Pulmonary artery endothelial cell (primary cell): Measurements from ENCODE around the gene CPZ. TPM values are rescaled to one million over a fixed set of nuclear protein-coding genes. Genes with fewer than 3 reads are reported as not detected.
"Not testable (repeated sequence)": the region's sequence is repeated elsewhere in the genome, so short reads cannot be mapped to it uniquely, and the experiment has no call there.

ENCODE experiments used
- DNase-seq: peaks from one replicate; pipeline ENCODE4 v3.0.0-alpha.2; 2011; ENCODE audit warnings: low read depth, low spot score
- total RNA-seq: library from RNA; depleted of rRNA; stranded (reverse); fragments of >200 nt; gene quantifications from 2 replicates; pipeline ENCODE4 v1.2.3, GENCODE V29; 2014

The CPZ gene
- total RNA-seq, 1 donor from 2014 or later, result not detected

DNA sequence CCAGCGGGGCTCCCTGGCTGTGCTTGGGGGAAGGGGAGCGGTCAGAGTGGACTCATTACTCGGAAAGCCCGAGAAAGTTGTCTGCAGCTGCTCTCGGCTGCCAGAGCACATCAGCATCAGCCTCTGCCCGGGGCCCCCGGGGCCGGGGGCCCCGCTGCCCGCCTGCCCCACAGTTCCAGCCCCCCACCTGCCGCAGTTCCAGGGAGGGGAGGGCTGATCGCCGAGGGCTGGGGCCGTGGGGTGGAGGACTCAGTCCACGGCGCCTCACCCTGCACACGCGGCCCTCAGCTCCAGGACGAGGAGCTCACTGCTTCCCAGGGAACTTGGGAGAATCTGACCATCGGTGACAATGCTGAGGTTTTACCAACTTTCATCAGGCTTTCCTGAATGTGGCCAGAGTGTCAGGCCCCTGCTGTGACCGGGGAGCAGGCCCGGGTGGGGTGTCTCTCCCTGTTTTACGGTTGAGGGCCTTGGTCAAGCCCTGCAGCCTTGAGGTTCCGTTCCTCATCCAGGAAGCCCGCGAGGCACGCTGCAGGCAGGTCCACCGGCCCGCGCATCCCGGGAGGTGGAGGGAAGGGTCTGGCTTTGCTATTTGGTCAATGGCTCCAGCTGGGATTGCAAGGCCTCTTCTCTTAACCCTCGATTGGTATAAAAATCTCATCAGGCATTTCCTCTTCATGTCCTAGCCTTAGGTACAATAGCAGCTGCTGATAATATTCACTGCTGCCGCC, 57.2 kb downstream of the CPZ start:
- DNase-seq, result no peak

- DNase-seq, result no peak
Observed at GRCh38 chr4:8651661-8652180, 59.2 kb downstream of the CPZ start.

- DNase-seq, result no peak
Observed at GRCh38 chr4:8652181-8653078, 59.9 kb downstream of the CPZ start.

DNA sequence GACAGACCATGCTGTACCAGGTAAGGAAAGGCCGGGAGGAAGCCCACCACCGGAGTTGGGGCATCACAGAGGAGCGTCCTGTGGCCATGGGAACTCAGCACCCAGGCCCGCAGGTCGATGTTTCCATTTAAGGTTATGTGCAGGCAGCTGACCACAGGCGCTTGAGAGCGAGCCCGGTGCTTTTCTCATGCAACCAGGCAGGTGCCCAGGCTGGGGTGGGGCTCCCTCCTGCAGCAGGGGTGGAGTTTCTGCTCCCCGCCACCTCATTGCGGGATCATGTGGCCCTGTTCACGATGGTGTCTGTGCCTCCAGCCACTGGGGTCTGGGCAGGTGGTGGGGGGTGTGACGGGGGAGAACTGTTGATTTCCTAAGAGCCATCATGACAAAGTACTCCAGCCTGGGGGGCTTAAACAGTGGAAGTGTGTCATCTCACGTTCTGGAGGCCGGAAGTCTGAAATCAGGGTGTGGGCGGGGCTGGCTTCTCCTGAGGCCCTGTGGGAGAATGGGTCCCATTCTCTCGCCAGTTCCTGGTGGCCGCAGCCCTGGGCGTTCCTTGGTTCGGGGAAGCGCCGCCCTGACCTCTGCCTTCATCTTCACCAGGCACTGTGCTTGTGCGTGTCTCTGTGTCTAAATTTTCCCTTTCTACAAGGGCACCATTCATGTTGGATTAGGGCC, 60.9 kb downstream of the CPZ start:
- no peak for DNase-seq

GRCh38 chr4:8654139-8654538, 61.6 kb downstream of the CPZ start:
- not testable (repeated sequence) for DNase-seq

GRCh38 chr4:8655411-8656184, 63.0 kb downstream of the CPZ start:
- DNase-seq, result no peak

GRCh38 chr4:8656185-8656517, 63.6 kb downstream of the CPZ start:
- no peak for DNase-seq

DNA sequence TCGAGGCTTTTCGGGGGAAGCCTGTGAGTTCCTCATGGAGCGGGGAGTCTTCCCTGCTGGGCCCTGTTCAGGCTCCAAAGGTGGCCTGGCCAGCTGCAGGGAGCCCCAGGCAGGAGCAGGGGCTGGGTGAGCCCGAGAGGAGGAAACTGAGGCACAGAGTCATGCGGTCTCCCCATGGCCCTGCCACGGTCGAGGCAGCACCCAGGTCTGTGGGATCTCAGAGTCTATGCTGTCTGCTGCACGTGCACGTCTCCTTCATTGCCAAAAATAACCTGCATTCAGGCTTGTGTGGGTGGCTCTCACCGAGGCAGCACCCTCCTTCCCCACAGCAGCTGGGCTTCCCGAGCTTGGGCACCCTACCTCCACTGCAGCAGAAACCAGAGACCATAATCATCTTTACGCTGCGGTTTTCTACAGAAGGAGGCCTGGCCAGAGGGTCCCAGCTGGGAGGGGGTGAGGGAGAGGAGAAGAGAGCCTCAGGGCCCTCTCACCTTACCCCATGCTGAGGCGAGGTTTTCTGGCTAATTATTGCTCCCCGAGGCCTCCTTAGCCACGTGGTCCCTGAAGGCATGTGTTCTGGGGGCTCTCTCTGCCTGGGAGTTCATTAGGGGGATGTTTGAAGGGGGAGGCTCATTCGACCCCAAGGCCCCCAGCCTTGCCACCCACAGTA, 64.3 kb downstream of the CPZ start:
- no peak for DNase-seq

GRCh38 chr4:8657381-8658088, 65.0 kb downstream of the CPZ start:
- no peak for DNase-seq

DNA sequence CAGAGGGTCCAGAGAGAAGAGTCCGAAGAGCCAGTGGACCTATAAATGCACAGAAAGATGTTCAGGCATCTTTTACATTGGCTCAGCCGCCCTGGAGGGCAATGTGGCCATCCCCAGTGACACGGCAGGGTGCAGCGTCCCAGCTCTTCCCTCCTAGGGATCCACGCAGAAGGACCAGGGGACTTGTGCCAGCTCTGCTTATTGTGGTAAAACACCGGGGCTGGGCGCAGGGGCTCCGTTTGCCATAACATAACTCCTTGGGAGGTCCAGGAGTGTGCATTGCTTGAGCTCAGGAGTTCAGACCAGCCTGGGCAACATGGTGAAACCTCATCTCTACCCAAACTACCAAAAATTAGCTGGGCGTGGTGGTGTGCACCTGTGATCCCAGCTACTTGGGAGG, 70.2 kb downstream of the CPZ start:
- DNase-seq, result no peak

- DNase-seq, result no peak
Observed at GRCh38 chr4:8664031-8664805, 71.7 kb downstream of the CPZ start.

DNA sequence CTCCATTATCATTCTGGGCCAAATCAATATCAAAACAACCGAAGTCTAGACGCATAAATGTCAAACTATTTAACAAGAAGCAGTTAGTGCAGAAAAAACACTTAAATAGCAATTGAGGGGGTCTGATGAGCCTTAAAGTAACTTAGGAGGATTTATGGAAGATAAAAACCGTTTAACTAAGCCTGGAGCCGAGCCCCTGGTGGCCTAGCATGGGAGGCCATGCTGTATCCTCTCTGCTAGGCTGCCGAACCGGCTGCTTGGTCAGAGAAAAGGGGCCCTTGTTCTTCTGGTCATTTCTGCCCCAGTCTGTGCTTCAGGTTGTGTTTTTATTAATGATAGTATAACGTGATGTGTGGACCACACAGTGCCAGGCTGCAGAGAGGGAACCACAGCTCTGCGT, 72.4 kb downstream of the CPZ start:
- no peak for DNase-seq

GRCh38 chr4:8665406-8666360, 73.1 kb downstream of the CPZ start:
- DNase-seq, result no peak

- DNase-seq, result no peak
Observed at GRCh38 chr4:8666581-8666980, 74.0 kb downstream of the CPZ start.
